Esophagus squamous epithelium (tissue), 4 donors: Measurements from ENCODE around the gene MRPL24.

Experiments used
- CTCF ChIP-seq, 6 experiments: fragments of 450-650 bp in 4 of 6; fragments of 200-600 bp in 2 of 6; sonication (generic) in 2 of 6; IDR thresholded peaks; one replicate each; pipeline ENCODE4 v1.5.1; 2016 to 2019; ENCODE audit warnings: antibody characterized with exemption in 6 of 6, mild to moderate bottlenecking in 4 of 6, moderate library complexity in 4 of 6
- POLR2A ChIP-seq, 4 donors: fragments of 450-650 bp; IDR thresholded peaks; one replicate each; pipeline ENCODE4 v1.6.1; 2017; ENCODE audit warnings: antibody characterized with exemption in 4 of 4, mild to moderate bottlenecking in 4 of 4, moderate library complexity in 3 of 4

GRCh38 chr1:156760092-156760795, 19.4 kb upstream of the MRPL24 start:
- TF ChIP-seq CTCF (IDR thresholded peaks at IDR 0.05), result no peak
- TF ChIP-seq POLR2A (IDR thresholded peaks at IDR 0.05), result no peak
